Breast epithelium (tissue), 4 donors: ENCODE results near the gene COL4A2. TPM values are rescaled to one million over a fixed set of nuclear protein-coding genes. Genes with fewer than 3 reads are reported as not detected.

Experiments used
- DNase-seq, 2 donors: peaks; one replicate each; pipeline ENCODE4 v3.0.0-alpha.2; 2019; ENCODE audit warnings: low spot score in 2 of 2
- H3K27ac ChIP-seq, 2 donors: fragments of 200-600 bp; sonication (generic) in 1 of 2; one replicate each; pipeline ENCODE4 v1.5.1; 2016 to 2019; ENCODE audit warnings: mild to moderate bottlenecking in 1 of 2
- H3K27me3 ChIP-seq, 2 donors: fragments of 200-600 bp; sonication (generic) in 1 of 2; one replicate each; pipeline versions ENCODE4 v1.5.1 to v1.6.0; 2017 to 2019; ENCODE audit warnings: control low read depth in 1 of 2, mild to moderate bottlenecking in 1 of 2
- H3K36me3 ChIP-seq: fragments of 200-600 bp; one replicate; pipeline ENCODE4 v1.5.1; 2019
- H3K4me1 ChIP-seq, 2 donors: fragments of 200-600 bp; sonication (generic); one replicate each; pipeline ENCODE4 v1.5.1; 2016 to 2019; ENCODE audit warnings: control low read depth in 1 of 2
- H3K4me3 ChIP-seq, 3 donors: fragments of 200-600 bp; sonication (generic); 1 replicate in 2 of 3; 2 replicates in 1 of 3; pipeline ENCODE4 v1.5.1; 2016 to 2019; ENCODE audit warnings: mild to moderate bottlenecking in 3 of 3, moderate library complexity in 2 of 3
- H3K9me3 ChIP-seq, 2 donors: fragments of 200-600 bp; sonication (generic) in 1 of 2; one replicate each; pipeline ENCODE4 v1.5.1; 2016 to 2019; ENCODE audit warnings: control low read depth in 1 of 2
- POLR2A ChIP-seq: fragments of 450-650 bp; IDR thresholded peaks from one replicate; pipeline ENCODE4 v1.6.1; 2016; ENCODE audit warnings: antibody characterized with exemption, mild to moderate bottlenecking, moderate library complexity
- POLR2AphosphoS5 ChIP-seq, 3 donors: sonication (generic); formaldehyde crosslinking; IDR thresholded peaks; one replicate each; pipeline ENCODE4 v1.6.1; 2017; ENCODE audit warnings: antibody characterized with exemption in 3 of 3
- intact Hi-C: fragments of 100-400 bp; cut with DNase I; formaldehyde crosslinking; loops from one replicate; pipeline ENCODE4 v1.15.1; 2023; ENCODE audit warnings: low total_unique reads
- total RNA-seq, 3 donors: library from RNA; depleted of rRNA; stranded (reverse); fragments of >200 nt; gene quantifications; one replicate each; pipeline ENCODE4 v1.1.0, GENCODE V29; 2016
- TF ChIP-seq, protein P1 (sequence below), 3 donors: fragments of 450-650 bp; IDR thresholded peaks; one replicate each; pipeline ENCODE4 v1.5.1; 2016 to 2017; ENCODE audit warnings: antibody characterized with exemption in 3 of 3, mild to moderate bottlenecking in 3 of 3, moderate library complexity in 3 of 3

COL4A2 gene
- total RNA-seq, 3 donors from 2014 or later: 107 to 841 (median 307) TPM

DNA sequence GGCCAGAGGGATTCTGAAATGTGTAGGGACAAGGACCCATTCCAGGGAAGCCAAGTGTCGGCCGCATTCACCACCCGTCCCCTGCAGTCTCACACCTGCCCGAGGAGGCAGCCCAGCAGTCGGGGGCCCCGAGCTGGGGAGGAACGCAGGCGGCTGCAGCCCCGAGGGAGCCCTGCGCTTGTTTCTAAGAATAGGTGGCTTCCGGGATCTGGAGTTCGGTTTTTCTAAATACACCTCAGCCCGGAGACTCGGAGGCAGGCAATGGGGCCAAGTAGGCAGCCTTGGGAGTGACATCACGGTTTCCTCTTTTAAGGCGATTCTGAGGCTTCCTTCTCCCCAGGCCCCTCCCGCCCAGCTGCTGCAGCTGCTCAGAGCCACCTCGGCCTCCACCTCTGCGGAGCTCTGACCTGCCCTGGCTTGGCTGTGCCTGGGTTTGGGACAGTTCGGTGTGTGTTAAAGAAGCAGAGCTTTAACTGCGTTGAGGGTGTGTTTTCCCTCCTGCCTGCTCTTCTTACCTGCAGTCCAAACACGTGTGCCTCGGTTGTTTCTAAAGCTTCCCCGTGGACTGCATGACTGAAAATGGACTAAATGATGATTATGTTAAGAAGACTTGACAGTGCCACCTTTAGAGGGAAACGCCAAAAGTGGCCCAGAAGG, 80.5 kb downstream of the COL4A2 start:
- Histone ChIP-seq H3K9me3 (no peaks in the 10 kb centered on the region), H3K4me1 (peaks cover 0 to 4% of the 10 kb centered on the region in 2 donors), H3K27me3 (no peaks in the 10 kb centered on the region), H3K36me3 (no peaks in the 10 kb centered on the region), H3K27ac (peak overlapping the region; percentile 77 to 79), H3K4me3 (peak overlapping the region; percentile 7 to 58 (median 30))
- DNase-seq: peak in 1 of 2 donors; percentile 64
- TF ChIP-seq, protein P1, sequence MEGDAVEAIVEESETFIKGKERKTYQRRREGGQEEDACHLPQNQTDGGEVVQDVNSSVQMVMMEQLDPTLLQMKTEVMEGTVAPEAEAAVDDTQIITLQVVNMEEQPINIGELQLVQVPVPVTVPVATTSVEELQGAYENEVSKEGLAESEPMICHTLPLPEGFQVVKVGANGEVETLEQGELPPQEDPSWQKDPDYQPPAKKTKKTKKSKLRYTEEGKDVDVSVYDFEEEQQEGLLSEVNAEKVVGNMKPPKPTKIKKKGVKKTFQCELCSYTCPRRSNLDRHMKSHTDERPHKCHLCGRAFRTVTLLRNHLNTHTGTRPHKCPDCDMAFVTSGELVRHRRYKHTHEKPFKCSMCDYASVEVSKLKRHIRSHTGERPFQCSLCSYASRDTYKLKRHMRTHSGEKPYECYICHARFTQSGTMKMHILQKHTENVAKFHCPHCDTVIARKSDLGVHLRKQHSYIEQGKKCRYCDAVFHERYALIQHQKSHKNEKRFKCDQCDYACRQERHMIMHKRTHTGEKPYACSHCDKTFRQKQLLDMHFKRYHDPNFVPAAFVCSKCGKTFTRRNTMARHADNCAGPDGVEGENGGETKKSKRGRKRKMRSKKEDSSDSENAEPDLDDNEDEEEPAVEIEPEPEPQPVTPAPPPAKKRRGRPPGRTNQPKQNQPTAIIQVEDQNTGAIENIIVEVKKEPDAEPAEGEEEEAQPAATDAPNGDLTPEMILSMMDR (IDR thresholded peaks at IDR 0.05): no peak
- TF ChIP-seq POLR2AphosphoS5 (IDR thresholded peaks at IDR 0.05) (no peak), POLR2A (no peak)
- intact Hi-C loops: no loop called here

GRCh38 chr13:110388108-110388943, 81.2 kb downstream of the COL4A2 start:
- intact Hi-C loops: no loop called here
- Histone ChIP-seq H3K27me3 (no peaks in the 10 kb centered on the region), H3K9me3 (no peaks in the 10 kb centered on the region), H3K36me3 (no peaks in the 10 kb centered on the region), H3K4me1 (peaks cover 0 to 4% of the 10 kb centered on the region in 2 donors), H3K27ac (peak overlapping the region; percentile 77 to 79), H3K4me3 (peak overlapping the region in 2 of 3 donors; percentile 30 to 58)
- peak in 1 of 2 donors; percentile 50 for DNase-seq
- TF ChIP-seq POLR2AphosphoS5 (IDR thresholded peaks at IDR 0.05) (no peak), POLR2A (no peak)
- TF ChIP-seq, protein P1 (IDR thresholded peaks at IDR 0.05): no peak

- intact Hi-C loops: no loop called here
These were observed 83.5 kb downstream of the COL4A2 start for GRCh38 chr13:110390567-110390966.

GRCh38 chr13:110391273-110391672, 84.2 kb downstream of the COL4A2 start:
- Histone ChIP-seq H3K9me3 (no peaks in the 10 kb centered on the region), H3K27me3 (no peaks in the 10 kb centered on the region), H3K27ac (peak overlapping the region; percentile 33 to 35), H3K4me1 (peaks cover 0 to 5% of the 10 kb centered on the region in 2 donors), H3K36me3 (no peaks in the 10 kb centered on the region), H3K4me3 (no peak overlapping the region)
- intact Hi-C loops: no loop called here
- no peak for DNase-seq
- TF ChIP-seq POLR2A (no peak), POLR2AphosphoS5 (IDR thresholded peaks at IDR 0.05) (no peak)
- TF ChIP-seq, protein P1 (IDR thresholded peaks at IDR 0.05): no peak

More at GRCh38 chr13:110390567-110390966, 83.5 kb downstream of the COL4A2 start:
- Histone ChIP-seq H3K4me1 (peaks cover 0 to 4% of the 10 kb centered on the region in 2 donors), H3K9me3 (no peaks in the 10 kb centered on the region), H3K27me3 (no peaks in the 10 kb centered on the region), H3K27ac (peak overlapping the region; percentile 2 to 48), H3K36me3 (no peaks in the 10 kb centered on the region), H3K4me3 (no peak overlapping the region)
- no peak for DNase-seq
- TF ChIP-seq POLR2AphosphoS5 (IDR thresholded peaks at IDR 0.05) (no peak), POLR2A (no peak)
- TF ChIP-seq, protein P1 (IDR thresholded peaks at IDR 0.05): no peak
